HG02588 (cell line): ENCODE measurements around the gene BICDL2.

ENCODE experiments used
- ATAC-seq: cut with Tn5 transposase; IDR thresholded peaks from one replicate; pipeline ENCODE4 v1.9.1; 2021; ENCODE audit warnings: mild to moderate bottlenecking, moderate library complexity; ENCODE audit not compliant: unreplicated experiment

Gene BICDL2

GRCh38 chr16:3026003-3026378 is 10.8 kb downstream of the BICDL2 start:
- ATAC-seq = no peak

GRCh38 chr16:3025032-3026002 is 11.4 kb downstream of the BICDL2 start:
- ATAC-seq = no peak

- ATAC-seq = peak; percentile 73
These were observed 12.9 kb downstream of the BICDL2 start, which contains the start of the genes HCFC1R1 and THOC6 for GRCh38 chr16:3023669-3024478. Gene HCFC1R1, minus strand, starts transcription at chr16:3023942. Its CDS starts 1 bp downstream, at chr16:3023941. Gene THOC6, plus strand, starts transcription at chr16:3024035. Its CDS starts 292 bp downstream, at chr16:3024327.

GRCh38 chr16:3023415-3023668 is 13.4 kb downstream of the BICDL2 start:
- no peak for ATAC-seq

GRCh38 chr16:3022684-3023414 is 13.9 kb downstream of the BICDL2 start:
- ATAC-seq = no peak

- ATAC-seq = no peak
These were observed 14.5 kb downstream of the BICDL2 start for GRCh38 chr16:3022208-3022683.

GRCh38 chr16:3021449-3022207 is 15.1 kb downstream of the BICDL2 start:
- no peak for ATAC-seq

GRCh38 chr16:3020604-3021448 is 15.9 kb downstream of the BICDL2 start:
- ATAC-seq = no peak

- no peak for ATAC-seq
These were observed 16.5 kb downstream of the BICDL2 start, which contains the start of gene TNFRSF12A for GRCh38 chr16:3020247-3020603. Gene TNFRSF12A, plus strand, starts transcription at chr16:3020368. Its CDS starts 30 bp downstream, at chr16:3020398.

GRCh38 chr16:3019594-3020246 is 17.0 kb downstream of the BICDL2 start:
- ATAC-seq = no peak

GRCh38 chr16:3017794-3018506 is 18.8 kb downstream of the BICDL2 start, which contains the start of gene CLDN6:
Gene CLDN6, minus strand, starts transcription at chr16:3018183. Its CDS starts 2,162 bp downstream, at chr16:3016021.
- ATAC-seq = no peak

- no peak for ATAC-seq
These were observed 19.4 kb downstream of the BICDL2 start for GRCh38 chr16:3017344-3017743.

- no peak for ATAC-seq
These were observed 20.8 kb downstream of the BICDL2 start for GRCh38 chr16:3015865-3016521.

- ATAC-seq = no peak
These were observed 21.8 kb downstream of the BICDL2 start for GRCh38 chr16:3014971-3015370.

- ATAC-seq = no peak
These were observed 22.6 kb downstream of the BICDL2 start for GRCh38 chr16:3013998-3014690.

GRCh38 chr16:3013491-3013951 is 23.2 kb downstream of the BICDL2 start:
- ATAC-seq = no peak
